HepG2 (cell line): ENCODE measurements around the gene S1PR2. TPM values are rescaled to one million over a fixed set of nuclear protein-coding genes. Genes with fewer than 3 reads are reported as not detected.

Experiments used
- DZIP1 ChIP-seq: sonication (generic); formaldehyde crosslinking; IDR thresholded peaks from 2 replicates; pipeline ENCODE4 v1.5.0; 2020; ENCODE audit warnings: mild to moderate bottlenecking, missing genetic modification reagents
- ETV6 ChIP-seq: sonication (generic); formaldehyde crosslinking; conservative IDR thresholded peaks from 2 replicates; pipeline ENCODE4 v1.4.0; 2020; ENCODE audit warnings: missing genetic modification reagents
- MATR3 ChIP-seq: sonication (generic); formaldehyde crosslinking; IDR thresholded peaks from 2 replicates; pipeline ENCODE4 v1.4.0; 2020; ENCODE audit warnings: missing genetic modification reagents
- MYC ChIP-seq: sonication (generic); formaldehyde crosslinking; IDR thresholded peaks from 2 replicates; pipeline ENCODE4 v1.9.0; 2021; ENCODE audit warnings: missing genetic modification reagents, borderline replicate concordance
- NFIB ChIP-seq: sonication (generic); formaldehyde crosslinking; IDR thresholded peaks from 2 replicates; pipeline ENCODE4 v1.9.0; 2021; ENCODE audit warnings: missing genetic modification reagents, mild to moderate bottlenecking, borderline replicate concordance
- NR3C1 ChIP-seq: sonication (generic); formaldehyde crosslinking; IDR thresholded peaks from 2 replicates; pipeline ENCODE4 v1.4.0; 2020; ENCODE audit warnings: missing genetic modification reagents
- RXRA ChIP-seq: sonication (generic); formaldehyde crosslinking; IDR thresholded peaks from 2 replicates; pipeline ENCODE4 v1.5.1; 2020; ENCODE audit warnings: missing genetic modification reagents
- SMAD9 ChIP-seq: sonication (generic); formaldehyde crosslinking; IDR thresholded peaks from 2 replicates; pipeline ENCODE4 v1.5.1; 2020; ENCODE audit warnings: mild to moderate bottlenecking, missing genetic modification reagents
- ZFX ChIP-seq: sonication (generic); formaldehyde crosslinking; IDR thresholded peaks from 2 replicates; pipeline ENCODE4 v1.4.0; 2020; ENCODE audit warnings: mild to moderate bottlenecking, low read depth, missing genetic modification reagents, moderate library complexity
- ZIK1 ChIP-seq: sonication (generic); formaldehyde crosslinking; IDR thresholded peaks from 2 replicates; pipeline ENCODE4 v1.5.0; 2020; ENCODE audit warnings: mild to moderate bottlenecking, low read depth, missing genetic modification reagents, borderline replicate concordance
- ZNF251 ChIP-seq: sonication (generic); formaldehyde crosslinking; IDR thresholded peaks from 2 replicates; pipeline ENCODE4 v1.9.0; 2021; ENCODE audit warnings: mild to moderate bottlenecking, missing genetic modification reagents
- ZNF263 ChIP-seq: sonication (generic); formaldehyde crosslinking; IDR thresholded peaks from 2 replicates; pipeline ENCODE4 v1.4.0; 2020; ENCODE audit warnings: missing genetic modification reagents
- ZNF281 ChIP-seq: sonication (generic); formaldehyde crosslinking; IDR thresholded peaks from 2 replicates; pipeline ENCODE4 v1.4.0; 2020; ENCODE audit warnings: missing genetic modification reagents, borderline replicate concordance
- ZNF432 ChIP-seq: sonication (generic); formaldehyde crosslinking; IDR thresholded peaks from 2 replicates; pipeline ENCODE4 v1.5.0; 2020; ENCODE audit warnings: missing genetic modification reagents, mild to moderate bottlenecking, borderline replicate concordance
- ZNF605 ChIP-seq: sonication (generic); formaldehyde crosslinking; IDR thresholded peaks from 2 replicates; pipeline ENCODE4 v1.8.0; 2022; ENCODE audit warnings: mild to moderate bottlenecking, missing genetic modification reagents
- ZNF619 ChIP-seq: sonication (generic); formaldehyde crosslinking; IDR thresholded peaks from 2 replicates; pipeline ENCODE4 v1.4.0; 2020; ENCODE audit warnings: mild to moderate bottlenecking, missing genetic modification reagents
- ZNF768 ChIP-seq: sonication (generic); formaldehyde crosslinking; IDR thresholded peaks from 2 replicates; pipeline ENCODE4 v1.4.0; 2020; ENCODE audit warnings: missing genetic modification reagents
- ZNF891 ChIP-seq: sonication (generic); formaldehyde crosslinking; IDR thresholded peaks from 2 replicates; pipeline ENCODE4 v1.5.0; 2020; ENCODE audit warnings: mild to moderate bottlenecking, missing genetic modification reagents
- ZSCAN31 ChIP-seq: sonication (generic); formaldehyde crosslinking; IDR thresholded peaks from 2 replicates; pipeline ENCODE4 v1.5.0; 2020; ENCODE audit warnings: low read depth, mild to moderate bottlenecking, missing genetic modification reagents
- polyA plus RNA-seq, 8 experiments: library from polyadenylated mRNA; depleted of rRNA in 3 of 8; stranded (reverse) in 7 of 8; unstranded in 1 of 8; fragments of >200 nt; fragmentation: Illumina TruSeq in 4 of 8; extraction: Trizol in 4 of 8; gene quantifications; 2 replicates each; pipeline versions ENCODE4 v1.2.1 to v1.2.3, GENCODE V29; 2011 to 2016; ENCODE audit warnings: low read depth in 4 of 8, missing spikeins in 1 of 8, mixed read lengths in 1 of 8; ENCODE audit not compliant: insufficient read depth in 1 of 8
- total RNA-seq, 5 experiments: library from RNA; depleted of rRNA; stranded (reverse); fragments of >200 nt; fragmentation: Illumina TruSeq; extraction: Trizol; gene quantifications; 2 replicates each; pipeline ENCODE4 v1.2.3, GENCODE V29; 2016; ENCODE audit warnings: low read depth in 1 of 5
- TF ChIP-seq, protein P1 (sequence below): sonication (generic); formaldehyde crosslinking; IDR thresholded peaks from 2 replicates; pipeline ENCODE4 v1.4.0; 2020; ENCODE audit warnings: mild to moderate bottlenecking, low read depth, missing genetic modification reagents
- TF ChIP-seq, protein P2 (sequence below): sonication (generic); formaldehyde crosslinking; IDR thresholded peaks from 2 replicates; pipeline ENCODE4 v1.4.0; 2020; ENCODE audit warnings: mild to moderate bottlenecking, missing genetic modification reagents

Gene S1PR2
- total and polyA plus RNA-seq, 2 of the 13 experiments (the other 11 are each of a cell fraction or from before 2014, with no cell fraction given): 0.91 to 1.3 TPM

DNA sequence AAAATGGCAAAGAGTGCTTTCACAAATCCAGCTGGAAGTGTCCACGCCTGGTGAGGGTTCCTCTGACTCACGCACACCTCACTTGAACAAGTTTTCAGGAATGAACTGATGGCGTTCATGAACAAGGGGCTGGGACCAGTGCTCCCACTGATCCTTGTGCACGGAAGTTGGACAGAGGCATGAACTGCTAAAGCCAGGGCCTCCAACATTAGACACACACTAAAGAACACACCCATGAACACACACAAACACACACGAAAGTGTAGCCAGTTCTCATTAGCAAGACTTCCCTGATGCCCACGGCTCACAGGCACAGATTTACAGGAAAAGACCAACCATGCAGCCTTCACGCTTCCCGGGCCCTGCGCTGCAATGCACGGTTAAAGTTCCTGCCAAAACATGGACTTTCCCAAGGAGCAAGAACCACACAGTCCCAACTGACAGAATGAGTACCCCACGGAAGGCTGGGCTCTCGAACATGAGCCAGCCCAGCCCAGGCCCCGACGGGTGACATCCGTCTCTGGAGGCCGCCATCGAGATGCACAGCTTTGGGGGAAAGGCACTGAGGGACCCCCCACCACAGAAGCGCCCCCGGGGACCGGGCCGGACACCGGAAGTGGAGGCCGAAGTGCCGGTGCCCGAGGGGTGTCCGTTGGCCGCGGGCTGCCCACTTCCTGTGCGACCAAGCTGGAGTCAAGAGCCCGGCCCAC, 37.2 kb downstream of the S1PR2 start (continued):
- TF ChIP-seq ZNF281 (no peak), SMAD9 (no peak), MYC (CRISPR knock-in tag) (peak; percentile 19; the same call in 1 of the 2 replicates), ZNF605 (0 out of 2 replicates have a peak, but pooled peaks have one; percentile 13), ZNF619 (no peak), ZIK1 (CRISPR knock-in tag) (no peak), ZSCAN31 (0 out of 2 replicates have a peak, but pooled peaks have one; percentile 5), RXRA (CRISPR knock-in tag) (0 out of 2 replicates have a peak, but pooled peaks have one; percentile 23), ZFX (CRISPR knock-in tag) (peak; percentile 68; the same call in 1 of the 2 replicates), ZNF768 (CRISPR knock-in tag) (peak; percentile 79; the same call in 1 of the 2 replicates), ZNF263 (CRISPR knock-in tag) (peak; percentile 37; the same call in 1 of the 2 replicates), ZNF251 (CRISPR knock-in tag) (no peak), NFIB (no peak), NR3C1 (CRISPR knock-in tag) (no peak), MATR3 (CRISPR knock-in tag) (no peak), ETV6 (CRISPR knock-in tag) (no peak), ZNF891 (no peak), ZNF432 (CRISPR knock-in tag) (no peak), DZIP1 (CRISPR knock-in tag) (0 out of 2 replicates have a peak, but pooled peaks have one; percentile 64)
- TF ChIP-seq, protein P1, sequence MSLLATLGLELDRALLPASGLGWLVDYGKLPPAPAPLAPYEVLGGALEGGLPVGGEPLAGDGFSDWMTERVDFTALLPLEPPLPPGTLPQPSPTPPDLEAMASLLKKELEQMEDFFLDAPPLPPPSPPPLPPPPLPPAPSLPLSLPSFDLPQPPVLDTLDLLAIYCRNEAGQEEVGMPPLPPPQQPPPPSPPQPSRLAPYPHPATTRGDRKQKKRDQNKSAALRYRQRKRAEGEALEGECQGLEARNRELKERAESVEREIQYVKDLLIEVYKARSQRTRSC (CRISPR knock-in tag): no peak
- TF ChIP-seq, protein P2, sequence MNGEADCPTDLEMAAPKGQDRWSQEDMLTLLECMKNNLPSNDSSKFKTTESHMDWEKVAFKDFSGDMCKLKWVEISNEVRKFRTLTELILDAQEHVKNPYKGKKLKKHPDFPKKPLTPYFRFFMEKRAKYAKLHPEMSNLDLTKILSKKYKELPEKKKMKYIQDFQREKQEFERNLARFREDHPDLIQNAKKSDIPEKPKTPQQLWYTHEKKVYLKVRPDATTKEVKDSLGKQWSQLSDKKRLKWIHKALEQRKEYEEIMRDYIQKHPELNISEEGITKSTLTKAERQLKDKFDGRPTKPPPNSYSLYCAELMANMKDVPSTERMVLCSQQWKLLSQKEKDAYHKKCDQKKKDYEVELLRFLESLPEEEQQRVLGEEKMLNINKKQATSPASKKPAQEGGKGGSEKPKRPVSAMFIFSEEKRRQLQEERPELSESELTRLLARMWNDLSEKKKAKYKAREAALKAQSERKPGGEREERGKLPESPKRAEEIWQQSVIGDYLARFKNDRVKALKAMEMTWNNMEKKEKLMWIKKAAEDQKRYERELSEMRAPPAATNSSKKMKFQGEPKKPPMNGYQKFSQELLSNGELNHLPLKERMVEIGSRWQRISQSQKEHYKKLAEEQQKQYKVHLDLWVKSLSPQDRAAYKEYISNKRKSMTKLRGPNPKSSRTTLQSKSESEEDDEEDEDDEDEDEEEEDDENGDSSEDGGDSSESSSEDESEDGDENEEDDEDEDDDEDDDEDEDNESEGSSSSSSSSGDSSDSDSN (CRISPR knock-in tag): peak; percentile 46; the same call in 1 of the 2 replicates
